H1 (cell line): ENCODE data around the gene SLC22A6. TPM values are rescaled to one million over a fixed set of nuclear protein-coding genes. Genes with fewer than 3 reads are reported as not detected.

Source experiments
- CTCF ChIA-PET: fragments of 300-600 bp; sonication (Branson Sonifier 250); formaldehyde crosslinking; loops from one replicate; lab custom pipeline; 2021; ENCODE audit not compliant: partially characterized antibody; lab: Charles Lee
- POLR2A ChIA-PET: fragments of 300-600 bp; sonication (Branson Sonifier 250); formaldehyde crosslinking; loops from one replicate; lab custom pipeline; 2021; ENCODE audit warnings: inconsistent platforms; ENCODE audit not compliant: partially characterized antibody; lab: Charles Lee
- DNase-seq, 2 experiments: peaks; one replicate each; pipeline versions ENCODE4 v3.0.0 to v3.0.0-alpha.2; 2010 to 2022; ENCODE audit warnings: low spot score in 2 of 2, low read depth in 1 of 2, mixed read lengths in 1 of 2
- FAIRE-seq: peaks from 2 replicates; lab custom pipeline; 2011; peaks lifted over from hg19 to GRCh38; lab: Jason Lieb, UNC
- H2AFZ ChIP-seq: 2 replicates; pipeline ENCODE4 v1.8.1; 2012; ENCODE audit warnings: low read length, inconsistent platforms
- H2AK5ac ChIP-seq: 2 replicates; pipeline ENCODE4 v1.6.1; 2013; ENCODE audit warnings: low read depth, low read length
- H2BK120ac ChIP-seq: replicated peaks from 2 replicates; pipeline ENCODE3; 2013; ENCODE audit warnings: low read depth, low read length, inconsistent platforms
- H2BK12ac ChIP-seq: 2 replicates; pipeline ENCODE4 v1.6.1; 2013; ENCODE audit warnings: low read depth, low read length
- H2BK15ac ChIP-seq: 2 replicates; pipeline ENCODE4 v1.6.1; 2013; ENCODE audit warnings: low read length
- H2BK20ac ChIP-seq: 2 replicates; pipeline ENCODE4 v1.6.1; 2013; ENCODE audit warnings: low read length
- H2BK5ac ChIP-seq: 2 replicates; pipeline ENCODE4 v1.6.1; 2013; ENCODE audit warnings: low read depth, low read length
- H3K14ac ChIP-seq: 2 replicates; pipeline ENCODE4 v1.6.1; 2013; ENCODE audit warnings: inconsistent platforms; ENCODE audit not compliant: insufficient read length
- H3K18ac ChIP-seq: 2 replicates; pipeline ENCODE4 v1.6.1; 2013; ENCODE audit warnings: low read length; ENCODE audit errors: extremely low read depth
- H3K23ac ChIP-seq: 2 replicates; pipeline ENCODE4 v1.6.1; 2013; ENCODE audit warnings: inconsistent platforms; ENCODE audit not compliant: insufficient read length
- H3K23me2 ChIP-seq: 2 replicates; pipeline ENCODE4 v1.6.1; 2013; ENCODE audit warnings: low read depth, low read length
- H3K27ac ChIP-seq: 2 replicates; pipeline ENCODE4 v1.6.1; 2011; ENCODE audit warnings: low read depth, low read length, inconsistent platforms
- H3K27me3 ChIP-seq, 4 experiments: replicated peaks in 1 of 4; 1 replicate in 1 of 4; 2 replicates in 3 of 4; pipeline versions ENCODE4 v1.6.1 to v1.8.1; 2011 to 2013; ENCODE audit warnings: low read length in 3 of 4, mild to moderate bottlenecking in 3 of 4, inconsistent platforms in 2 of 4, mixed read lengths in 2 of 4, moderate library complexity in 1 of 4; ENCODE audit not compliant: control insufficient read depth in 3 of 4, insufficient read depth in 3 of 4; ENCODE audit errors: extremely low read depth in 1 of 4
- H3K36me3 ChIP-seq, 4 experiments: 2 replicates each; pipeline versions ENCODE4 v1.6.1 to v1.8.1; 2011 to 2013; ENCODE audit warnings: mild to moderate bottlenecking in 4 of 4, low read length in 3 of 4, moderate library complexity in 2 of 4, control low read depth in 1 of 4, inconsistent platforms in 1 of 4; ENCODE audit not compliant: insufficient read depth in 4 of 4, control insufficient read depth in 2 of 4
- H3K4ac ChIP-seq: replicated peaks from 2 replicates; pipeline ENCODE3; 2013; ENCODE audit warnings: low read length, low read depth, mixed read lengths, inconsistent platforms; ENCODE audit not compliant: insufficient read length
- H3K4me1 ChIP-seq, 4 experiments: replicated peaks in 1 of 4; 1 replicate in 1 of 4; 2 replicates in 3 of 4; pipeline versions ENCODE4 v1.6.1 to v1.8.1; 2011 to 2013; ENCODE audit warnings: low read length in 3 of 4, inconsistent platforms in 2 of 4, mixed read lengths in 1 of 4; ENCODE audit not compliant: insufficient read depth in 4 of 4, control insufficient read depth in 3 of 4
- H3K4me2 ChIP-seq, 2 experiments: 2 replicates each; pipeline versions ENCODE4 v1.6.1 to v1.8.1; 2011 to 2013; ENCODE audit warnings: low read depth in 2 of 2, low read length in 2 of 2, control low read depth in 1 of 2, inconsistent platforms in 1 of 2, mild to moderate bottlenecking in 1 of 2; ENCODE audit not compliant: insufficient read depth in 1 of 2
- H3K4me3 ChIP-seq, 4 experiments: fragments of 200-600, 300-600 bp in 1 of 4; sonication (generic), shearing (Covaris generic), sonication (Bioruptor Twin) in 1 of 4; 2 replicates each; pipeline versions ENCODE4 v1.5.1 to v1.8.1; 2011 to 2016; ENCODE audit warnings: low read length in 4 of 4, low read depth in 3 of 4, control low read depth in 2 of 4, inconsistent platforms in 2 of 4, mild to moderate bottlenecking in 2 of 4, mixed read lengths in 1 of 4, moderate library complexity in 1 of 4; ENCODE audit not compliant: insufficient read depth in 2 of 4; ENCODE audit errors: extremely low read depth in 1 of 4
- H3K56ac ChIP-seq: replicated peaks from 2 replicates; pipeline ENCODE3; 2013; ENCODE audit warnings: low read depth, mild to moderate bottlenecking, mixed read lengths, low read length, inconsistent platforms; ENCODE audit not compliant: insufficient read length
- H3K79me1 ChIP-seq: 2 replicates; pipeline ENCODE4 v1.6.1; 2013; ENCODE audit warnings: low read depth, low read length, control low read depth
- H3K79me2 ChIP-seq, 2 experiments: 2 replicates each; pipeline versions ENCODE4 v1.6.1 to v1.8.1; 2012 to 2013; ENCODE audit warnings: low read length in 2 of 2, mild to moderate bottlenecking in 2 of 2, inconsistent platforms in 1 of 2; ENCODE audit not compliant: insufficient read depth in 2 of 2, control insufficient read depth in 1 of 2
- H3K9ac ChIP-seq, 4 experiments: replicated peaks in 1 of 4; 1 replicate in 1 of 4; 2 replicates in 3 of 4; pipeline versions ENCODE4 v1.6.1 to v1.8.1; 2011 to 2013; ENCODE audit warnings: low read depth in 3 of 4, low read length in 3 of 4, control low read depth in 2 of 4, mild to moderate bottlenecking in 2 of 4, moderate library complexity in 2 of 4, inconsistent platforms in 1 of 4; ENCODE audit errors: extremely low read depth in 1 of 4
- H3K9me3 ChIP-seq, 2 experiments: 2 replicates each; pipeline versions ENCODE4 v1.6.1 to v1.8.1; 2012 to 2013; ENCODE audit warnings: mild to moderate bottlenecking in 2 of 2, moderate library complexity in 2 of 2, control low read depth in 1 of 2, inconsistent platforms in 1 of 2, low read depth in 1 of 2, low read length in 1 of 2, mixed read lengths in 1 of 2; ENCODE audit not compliant: insufficient read depth in 2 of 2
- H4K20me1 ChIP-seq, 2 experiments: replicated peaks in 1 of 2; 2 replicates each; pipeline versions ENCODE3 to v1.8.1; 2011 to 2013; ENCODE audit warnings: inconsistent platforms in 2 of 2, low read length in 2 of 2, mild to moderate bottlenecking in 1 of 2; ENCODE audit not compliant: insufficient read depth in 2 of 2, control insufficient read depth in 1 of 2
- H4K5ac ChIP-seq: 2 replicates; pipeline ENCODE4 v1.6.1; 2013; ENCODE audit warnings: low read length, low read depth, mixed read lengths, inconsistent platforms; ENCODE audit not compliant: insufficient read length
- H4K8ac ChIP-seq: 2 replicates; pipeline ENCODE4 v1.8.0; 2013; ENCODE audit warnings: mild to moderate bottlenecking, moderate library complexity, low read length, inconsistent platforms; ENCODE audit not compliant: insufficient read depth; ENCODE audit errors: extremely low read depth
- H4K91ac ChIP-seq: replicated peaks from 2 replicates; pipeline ENCODE3; 2013; ENCODE audit warnings: low read length, mixed read lengths, inconsistent platforms; ENCODE audit not compliant: insufficient read length
- CEBPB ChIP-seq: IDR thresholded peaks from 2 replicates; pipeline ENCODE4 v1.6.1; 2012; ENCODE audit warnings: low read depth, low read length
- WGBS, 2 experiments: shearing (Covaris generic) in 1 of 2; methylation state at CpG; one replicate each; pipeline versions ENCODE4 v1.1.6 to v1.1.7; 2013 to 2015; ENCODE audit warnings: low lambda C conversion rate in 2 of 2, mixed read lengths in 2 of 2, inconsistent platforms in 1 of 2, low coverage in 1 of 2, missing lambda C conversion rate in 1 of 2; ENCODE audit not compliant: insufficient replicate concordance in 2 of 2, insufficient coverage in 1 of 2, insufficient read length in 1 of 2; ENCODE audit errors: extremely low coverage in 1 of 2, missing lambda C conversion rate in 1 of 2; 5-methylcytosine and 5-hydroxymethylcytosine counted together
- polyA plus RNA-seq, 7 experiments: library from polyadenylated mRNA; depleted of rRNA in 3 of 7; stranded (reverse) in 5 of 7; unstranded in 2 of 7; fragments of >200 nt in 5 of 7; fragments of 200-250 nt in 2 of 7; gene quantifications; 1 replicate in 5 of 7; 2 replicates in 1 of 7; 4 replicates in 1 of 7; pipeline versions ENCODE4 v1.2.1 to v1.2.3, GENCODE V29; 2011 to 2013; ENCODE audit warnings: missing spikeins in 2 of 7, mixed read lengths in 2 of 7
- total RNA-seq: library from RNA; stranded (reverse); fragmentation: NEBNext Ultra II Directional; extraction: Animal tissue kit (Norgen Biotek cat#: 25700); gene quantifications from 2 replicates; pipeline ENCODE4 v1.2.1, GENCODE V29; 2021

SLC22A6 gene
- total and polyA plus RNA-seq, 2 of the 8 experiments (the other 6 are each of a cell fraction or from before 2014, with no cell fraction given) = not detected

DNA sequence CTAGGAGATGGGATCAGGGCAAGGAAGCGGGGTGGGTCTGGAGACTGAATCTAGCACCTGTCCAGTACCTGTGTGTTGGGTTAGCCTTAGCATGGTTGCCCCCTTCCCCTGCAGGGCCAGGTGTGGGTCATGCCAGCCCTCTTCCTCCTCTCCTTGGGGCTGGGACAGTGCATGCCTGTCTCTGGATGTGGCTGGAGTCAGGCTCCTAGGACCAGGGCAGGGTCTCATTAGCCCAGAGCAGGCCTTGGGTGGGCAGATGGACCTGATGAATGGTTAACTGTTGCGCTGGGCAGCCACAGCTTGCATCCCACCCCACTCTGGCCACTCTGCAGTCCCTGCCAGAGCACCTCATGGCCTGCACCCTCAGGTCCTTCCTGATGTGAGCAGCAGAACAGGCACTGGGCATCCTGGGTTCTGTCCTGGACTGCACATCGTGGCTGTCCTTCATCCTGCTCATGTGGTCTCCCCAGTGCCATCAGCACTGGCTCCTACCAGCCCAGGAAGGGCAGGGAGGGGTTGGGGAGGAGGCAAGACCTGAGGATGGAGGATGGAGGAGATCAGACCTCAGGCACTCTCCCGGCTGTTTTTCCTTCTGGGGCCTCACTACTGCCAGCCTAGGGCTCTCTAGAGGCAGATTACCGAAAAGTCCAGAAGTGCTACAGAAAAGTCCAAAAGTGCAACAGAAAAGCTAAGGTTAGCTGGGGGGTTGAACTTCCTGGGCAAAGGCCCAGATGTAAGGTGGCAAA lies 50.8 kb downstream of the SLC22A6 start:
- Histone ChIP-seq H4K5ac (no peak overlapping the region), H3K4me3 (no peak overlapping the region), H3K27ac (no peak overlapping the region), H3K23me2 (peaks cover 2% of the 10 kb centered on the region; the same call in 1 of the 2 replicates), H4K8ac (no peak overlapping the region), H4K91ac (peak overlapping the region; percentile 2), H2BK120ac (no peak overlapping the region), H3K9ac (no peak overlapping the region; a peak in 1 of 7 replicates), H3K79me1 (no peaks in the 10 kb centered on the region), H2BK5ac (no peak overlapping the region), H3K56ac (no peak overlapping the region), H3K14ac (no peak overlapping the region), H3K4ac (no peak overlapping the region), H3K9me3 (no peaks in the 10 kb centered on the region), H3K36me3 (no peaks in the 10 kb centered on the region), H3K27me3 (peaks cover 0 to 5% (median 2%) of the 10 kb centered on the region in 4 experiments; a peak in 3 of 7 replicates), H2AK5ac (no peak overlapping the region), H3K18ac (no peak overlapping the region; the same call in 1 of the 2 replicates), H3K4me2 (no peak overlapping the region), H3K23ac (no peak overlapping the region), H2BK12ac (0 out of 2 replicates have a peak overlapping the region, but pooled peaks have one; percentile 5), H2BK15ac (peak overlapping the region; percentile 78; the same call in 1 of the 2 replicates), H3K79me2 (no peaks in the 10 kb centered on the region), H4K20me1 (peaks cover 0 to 2% of the 10 kb centered on the region in 2 experiments), H2BK20ac (no peak overlapping the region; the same call in 1 of the 2 replicates), H3K4me1 (peaks cover 0 to 1% (median 0%) of the 10 kb centered on the region in 4 experiments; a peak in 3 of 7 replicates), H2AFZ (no peak overlapping the region)
- no peak for TF ChIP-seq CEBPB
- CTCF ChIA-PET = interaction anchor here (1.2 to 4.5 kb wide), 2 partner anchors 41 to 87 kb away, joined by 3 to 10 read pairs; no protein-coding TSS in a partner anchor
- no peak for DNase-seq
- 85% methylated on average over 5 of the region's 5 CpGs; no CpG with 5 or more reads in 1 of the 2 experiments for WGBS, 2 experiments
- FAIRE-seq = no peak
- POLR2A ChIA-PET = no interaction called here
